ENCODE results near the gene ANKS1B.
A peak's percentile ranks its signal among the peaks of the same experiment; 100 is the strongest.

Gene ANKS1B

GRCh38 chr12:99745895-99746294 lies 238.8 kb downstream of the ANKS1B start:
- Mint-ChIP-seq H3K4me3 (no peak overlapping the region), H3K9me3 (no peaks in the 10 kb centered on the region), H3K4me1 (no peaks in the 10 kb centered on the region), H3K27ac (no peak overlapping the region), H3K36me3 (ENCODE audit: low read depth) (no peaks in the 10 kb centered on the region), H3K27me3 (ENCODE audit: low read depth) (no peaks in the 10 kb centered on the region)
- TF ChIP-seq CTCF (IDR thresholded peaks at IDR 0.05; ENCODE audit: unreplicated experiment in 3 of 3) = no peak

GRCh38 chr12:99745121-99745520 lies 239.6 kb downstream of the ANKS1B start:
- Mint-ChIP-seq H3K27me3 (ENCODE audit: low read depth) (no peaks in the 10 kb centered on the region), H3K4me1 (no peaks in the 10 kb centered on the region)
- no peak for TF ChIP-seq CTCF (IDR thresholded peaks at IDR 0.05; ENCODE audit: unreplicated experiment in 3 of 3)

GRCh38 chr12:99736760-99737269 lies 247.9 kb downstream of the ANKS1B start:
- H3K4me3 Mint-ChIP-seq = no peak overlapping the region
- TF ChIP-seq CTCF (IDR thresholded peaks at IDR 0.05; ENCODE audit: unreplicated experiment in 3 of 3) = no peak
- no peaks in the 10 kb centered on the region for H3K9me3 Mint-ChIP-seq
- H3K4me1 Mint-ChIP-seq = peaks cover 6% of the 10 kb centered on the region
- H3K36me3 Mint-ChIP-seq (ENCODE audit: low read depth) = no peaks in the 10 kb centered on the region
- H3K27me3 Mint-ChIP-seq (ENCODE audit: low read depth) = peaks cover 6% of the 10 kb centered on the region
- H3K27ac Mint-ChIP-seq = no peak overlapping the region

More at GRCh38 chr12:99745121-99745520, 239.6 kb downstream of the ANKS1B start:
- Mint-ChIP-seq H3K27ac (no peak overlapping the region), H3K4me3 (no peak overlapping the region), H3K9me3 (no peaks in the 10 kb centered on the region), H3K36me3 (ENCODE audit: low read depth) (no peaks in the 10 kb centered on the region)

- no peak for TF ChIP-seq CTCF (IDR thresholded peaks at IDR 0.05; ENCODE audit: unreplicated experiment in 3 of 3)
- Mint-ChIP-seq H3K9me3 (peaks cover 13% of the 10 kb centered on the region), H3K4me3 (no peak overlapping the region)
These were observed 252.6 kb downstream of the ANKS1B start for GRCh38 chr12:99732131-99732530.

GRCh38 chr12:99722690-99723486 lies 261.8 kb downstream of the ANKS1B start:
- peaks cover 21% of the 10 kb centered on the region for H3K9me3 Mint-ChIP-seq
- H3K4me3 Mint-ChIP-seq = no peak overlapping the region
- TF ChIP-seq CTCF (IDR thresholded peaks at IDR 0.05; ENCODE audit: unreplicated experiment in 3 of 3) = no peak
- no peak overlapping the region for H3K27ac Mint-ChIP-seq
- no peaks in the 10 kb centered on the region for H3K4me1 Mint-ChIP-seq
- peaks cover under 1% of the 10 kb centered on the region for H3K27me3 Mint-ChIP-seq (ENCODE audit: low read depth)
- H3K36me3 Mint-ChIP-seq (ENCODE audit: low read depth) = no peaks in the 10 kb centered on the region

More at GRCh38 chr12:99732131-99732530, 252.6 kb downstream of the ANKS1B start:
- Mint-ChIP-seq H3K27me3 (ENCODE audit: low read depth) (peaks cover 10% of the 10 kb centered on the region), H3K27ac (peak overlapping the region; percentile 26 to 92 (median 85)), H3K36me3 (ENCODE audit: low read depth) (no peaks in the 10 kb centered on the region), H3K4me1 (peaks cover 6% of the 10 kb centered on the region)
